Transverse colon (tissue), 3 donors: ENCODE data around the gene FAM3C.
"Not testable (repeated sequence)": the region's sequence is repeated elsewhere in the genome, so short reads cannot be mapped to it uniquely, and the experiment has no call there.

Source experiments
- EP300 ChIP-seq: sonication (generic); formaldehyde crosslinking; IDR thresholded peaks from one replicate; pipeline ENCODE4 v1.6.1; 2017; ENCODE audit warnings: antibody characterized with exemption, low read depth
- POLR2A ChIP-seq: fragments of 450-650 bp; IDR thresholded peaks from one replicate; pipeline ENCODE4 v1.6.1; 2016; ENCODE audit warnings: antibody characterized with exemption, mild to moderate bottlenecking, moderate library complexity
- TF ChIP-seq, protein P1 (sequence below), 5 experiments: fragments of 200-600 bp in 3 of 5; fragments of 450-650 bp in 2 of 5; sonication (generic) in 3 of 5; IDR thresholded peaks; 1 replicate in 2 of 5; 2 replicates in 3 of 5; pipeline ENCODE4 v1.5.1; 2016 to 2017; ENCODE audit warnings: antibody characterized with exemption in 5 of 5, inconsistent platforms in 3 of 5, mild to moderate bottlenecking in 2 of 5, moderate library complexity in 1 of 5

DNA sequence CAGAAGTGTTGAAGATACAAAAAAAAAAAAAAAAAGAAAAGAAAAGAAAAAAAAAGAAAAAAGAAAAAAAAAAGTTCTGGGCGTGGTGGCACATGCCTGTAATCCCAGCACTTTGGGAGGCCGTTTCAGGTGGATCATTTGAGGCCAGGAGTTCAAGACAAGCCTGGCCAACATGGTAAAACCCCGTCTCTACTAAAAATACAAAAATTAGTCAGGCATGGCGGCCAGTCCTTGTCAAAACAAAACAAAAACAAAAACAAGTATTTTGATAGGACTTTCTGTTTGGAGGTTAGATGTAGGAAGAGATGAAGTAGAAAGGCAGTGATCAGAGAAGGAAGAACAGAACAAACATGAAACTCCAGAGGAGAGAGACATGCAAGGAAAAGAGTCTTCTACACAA lies 36.4 kb upstream of the FAM3C start:
- TF ChIP-seq, protein P1, sequence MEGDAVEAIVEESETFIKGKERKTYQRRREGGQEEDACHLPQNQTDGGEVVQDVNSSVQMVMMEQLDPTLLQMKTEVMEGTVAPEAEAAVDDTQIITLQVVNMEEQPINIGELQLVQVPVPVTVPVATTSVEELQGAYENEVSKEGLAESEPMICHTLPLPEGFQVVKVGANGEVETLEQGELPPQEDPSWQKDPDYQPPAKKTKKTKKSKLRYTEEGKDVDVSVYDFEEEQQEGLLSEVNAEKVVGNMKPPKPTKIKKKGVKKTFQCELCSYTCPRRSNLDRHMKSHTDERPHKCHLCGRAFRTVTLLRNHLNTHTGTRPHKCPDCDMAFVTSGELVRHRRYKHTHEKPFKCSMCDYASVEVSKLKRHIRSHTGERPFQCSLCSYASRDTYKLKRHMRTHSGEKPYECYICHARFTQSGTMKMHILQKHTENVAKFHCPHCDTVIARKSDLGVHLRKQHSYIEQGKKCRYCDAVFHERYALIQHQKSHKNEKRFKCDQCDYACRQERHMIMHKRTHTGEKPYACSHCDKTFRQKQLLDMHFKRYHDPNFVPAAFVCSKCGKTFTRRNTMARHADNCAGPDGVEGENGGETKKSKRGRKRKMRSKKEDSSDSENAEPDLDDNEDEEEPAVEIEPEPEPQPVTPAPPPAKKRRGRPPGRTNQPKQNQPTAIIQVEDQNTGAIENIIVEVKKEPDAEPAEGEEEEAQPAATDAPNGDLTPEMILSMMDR (IDR thresholded peaks at IDR 0.05) = not testable (repeated sequence)
- not testable (repeated sequence) for TF ChIP-seq EP300, POLR2A
